Stimulated activated CD8-positive, alpha-beta memory T cell treated with anti-CD3 and anti-CD28 coated beads, Interleukin-15, amount 100 ng/mL, for 48 hours (primary cell): ENCODE results near the gene ITPR2.
"Not testable (repeated sequence)": the region's sequence is repeated elsewhere in the genome, so short reads cannot be mapped to it uniquely, and the experiment has no call there.

ENCODE experiments used
- DNase-seq, 2 donors: peaks; one replicate each; pipeline ENCODE4 v3.0.0-alpha.2; 2020; ENCODE audit warnings: low read depth in 2 of 2

ITPR2 gene

GRCh38 chr12:26786865-26787514 is 46.0 kb downstream of the ITPR2 start:
- DNase-seq, result no peak

- DNase-seq, result no peak
Measured at GRCh38 chr12:26786491-26786864, 46.5 kb downstream of the ITPR2 start.

- not testable (repeated sequence) for DNase-seq
Measured at GRCh38 chr12:26783816-26784379, 49.1 kb downstream of the ITPR2 start.

- no peak for DNase-seq
Measured at GRCh38 chr12:26783131-26783526, 49.9 kb downstream of the ITPR2 start.

GRCh38 chr12:26782372-26783130 is 50.4 kb downstream of the ITPR2 start:
- no peak for DNase-seq

- not testable (repeated sequence) for DNase-seq
Measured at GRCh38 chr12:26780656-26781055, 52.3 kb downstream of the ITPR2 start.

- DNase-seq, result not testable (repeated sequence)
Measured at GRCh38 chr12:26778173-26778775, 54.7 kb downstream of the ITPR2 start.

- no peak for DNase-seq
Measured at GRCh38 chr12:26777236-26777635, 55.8 kb downstream of the ITPR2 start.

GRCh38 chr12:26775991-26776390 is 57.0 kb downstream of the ITPR2 start:
- not testable (repeated sequence) for DNase-seq

- DNase-seq, result no peak
Measured at GRCh38 chr12:26773313-26774104, 59.5 kb downstream of the ITPR2 start.

- DNase-seq, result no peak
Measured at GRCh38 chr12:26771861-26772260, 61.1 kb downstream of the ITPR2 start.

GRCh38 chr12:26770239-26771070 is 62.5 kb downstream of the ITPR2 start:
- DNase-seq, result no peak

- no peak for DNase-seq
Measured at GRCh38 chr12:26769611-26770010, 63.4 kb downstream of the ITPR2 start.

- DNase-seq, result no peak
Measured at GRCh38 chr12:26768611-26769603, 64.1 kb downstream of the ITPR2 start.

- DNase-seq, result no peak
Measured at GRCh38 chr12:26767865-26768264, 65.1 kb downstream of the ITPR2 start.

- DNase-seq, result no peak
Measured at GRCh38 chr12:26767116-26767515, 65.9 kb downstream of the ITPR2 start.

GRCh38 chr12:26762186-26762585 is 70.8 kb downstream of the ITPR2 start:
- no peak for DNase-seq

GRCh38 chr12:26761775-26762174 is 71.2 kb downstream of the ITPR2 start:
- DNase-seq, result no peak

GRCh38 chr12:26760657-26761293 is 72.2 kb downstream of the ITPR2 start:
- DNase-seq, result no peak
